GM18517 (cell line): ENCODE results near the gene ZBTB2.
"Not testable (repeated sequence)": the region's sequence is repeated elsewhere in the genome, so short reads cannot be mapped to it uniquely, and the experiment has no call there.

ENCODE experiments used
- ATAC-seq: cut with Tn5 transposase; IDR thresholded peaks from one replicate; pipeline ENCODE4 v1.9.1; 2021; ENCODE audit warnings: mild to moderate bottlenecking, moderate library complexity; ENCODE audit not compliant: unreplicated experiment

Gene ZBTB2

GRCh38 chr6:151339369-151339768 is 52.0 kb downstream of the ZBTB2 start:
- no peak for ATAC-seq

GRCh38 chr6:151338651-151339200 is 52.6 kb downstream of the ZBTB2 start:
- no peak for ATAC-seq

GRCh38 chr6:151335930-151336329 is 55.4 kb downstream of the ZBTB2 start:
- ATAC-seq = no peak

- no peak for ATAC-seq
Observed at GRCh38 chr6:151330130-151330696, 61.1 kb downstream of the ZBTB2 start.

- ATAC-seq = no peak
Observed at GRCh38 chr6:151327101-151327500, 64.3 kb downstream of the ZBTB2 start.

GRCh38 chr6:151326116-151326825 is 65.1 kb downstream of the ZBTB2 start:
- ATAC-seq = no peak

GRCh38 chr6:151325075-151326050 is 66.0 kb downstream of the ZBTB2 start:
- ATAC-seq = no peak

GRCh38 chr6:151324488-151324825 is 66.9 kb downstream of the ZBTB2 start:
- no peak for ATAC-seq

GRCh38 chr6:151323791-151324487 is 67.4 kb downstream of the ZBTB2 start:
- ATAC-seq = no peak

- no peak for ATAC-seq
Observed at GRCh38 chr6:151322570-151322969, 68.8 kb downstream of the ZBTB2 start.

- ATAC-seq = no peak
Observed at GRCh38 chr6:151321438-151321837, 69.9 kb downstream of the ZBTB2 start.

GRCh38 chr6:151320140-151320539 is 71.2 kb downstream of the ZBTB2 start:
- ATAC-seq = no peak

GRCh38 chr6:151317995-151318365 is 73.4 kb downstream of the ZBTB2 start:
- ATAC-seq = no peak

- no peak for ATAC-seq
Observed at GRCh38 chr6:151317103-151317994, 74.0 kb downstream of the ZBTB2 start.

- ATAC-seq = not testable (repeated sequence)
Observed at GRCh38 chr6:151315661-151316060, 75.7 kb downstream of the ZBTB2 start.
